ENCODE measurements around the gene EFNA5.

The EFNA5 gene

GRCh38 chr5:107337281-107337680 is 333.5 kb downstream of the EFNA5 start:
- Histone ChIP-seq H3K36me3 (ENCODE audit: control insufficient read depth, insufficient read depth, low read length) (no peaks in the 10 kb centered on the region), H3K27me3 (replicated peaks; ENCODE audit: control insufficient read depth, insufficient read depth, low read length) (no peaks in the 10 kb centered on the region), H3K4me3 (replicated peaks; ENCODE audit: low read depth, low read length) (no peak overlapping the region)
- TF ChIP-seq, protein P1, sequence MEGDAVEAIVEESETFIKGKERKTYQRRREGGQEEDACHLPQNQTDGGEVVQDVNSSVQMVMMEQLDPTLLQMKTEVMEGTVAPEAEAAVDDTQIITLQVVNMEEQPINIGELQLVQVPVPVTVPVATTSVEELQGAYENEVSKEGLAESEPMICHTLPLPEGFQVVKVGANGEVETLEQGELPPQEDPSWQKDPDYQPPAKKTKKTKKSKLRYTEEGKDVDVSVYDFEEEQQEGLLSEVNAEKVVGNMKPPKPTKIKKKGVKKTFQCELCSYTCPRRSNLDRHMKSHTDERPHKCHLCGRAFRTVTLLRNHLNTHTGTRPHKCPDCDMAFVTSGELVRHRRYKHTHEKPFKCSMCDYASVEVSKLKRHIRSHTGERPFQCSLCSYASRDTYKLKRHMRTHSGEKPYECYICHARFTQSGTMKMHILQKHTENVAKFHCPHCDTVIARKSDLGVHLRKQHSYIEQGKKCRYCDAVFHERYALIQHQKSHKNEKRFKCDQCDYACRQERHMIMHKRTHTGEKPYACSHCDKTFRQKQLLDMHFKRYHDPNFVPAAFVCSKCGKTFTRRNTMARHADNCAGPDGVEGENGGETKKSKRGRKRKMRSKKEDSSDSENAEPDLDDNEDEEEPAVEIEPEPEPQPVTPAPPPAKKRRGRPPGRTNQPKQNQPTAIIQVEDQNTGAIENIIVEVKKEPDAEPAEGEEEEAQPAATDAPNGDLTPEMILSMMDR (IDR thresholded peaks at IDR 0.05; ENCODE audit: insufficient read depth, low read length, poor library complexity, severe bottlenecking), result no peak
- DNase-seq (ENCODE audit: extremely low read depth, insufficient read length), result no peak

DNA sequence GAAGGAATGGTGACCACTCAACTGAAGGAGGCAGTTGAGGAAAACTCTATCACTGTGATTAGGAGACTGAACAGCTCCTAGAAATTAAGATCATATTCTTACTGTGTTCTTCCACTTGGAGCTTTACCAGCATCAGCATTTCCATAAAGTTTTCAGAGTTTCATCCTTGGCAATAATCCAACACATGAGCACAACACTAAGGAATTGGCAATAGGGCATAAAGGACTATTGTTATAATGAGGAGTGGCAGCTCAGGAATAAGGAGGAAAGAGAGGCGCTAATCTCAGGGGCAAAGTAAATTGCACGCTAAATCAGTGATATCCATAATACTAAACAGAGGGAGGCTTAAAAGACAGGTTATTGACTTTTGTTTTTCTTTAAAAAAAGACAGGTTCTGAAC is 338.9 kb downstream of the EFNA5 start:
- no peak for DNase-seq (ENCODE audit: extremely low read depth, insufficient read length)
- Histone ChIP-seq H3K4me3 (replicated peaks; ENCODE audit: low read depth, low read length) (no peak overlapping the region), H3K36me3 (ENCODE audit: control insufficient read depth, insufficient read depth, low read length) (no peaks in the 10 kb centered on the region), H3K27me3 (replicated peaks; ENCODE audit: control insufficient read depth, insufficient read depth, low read length) (no peaks in the 10 kb centered on the region)
- TF ChIP-seq, protein P1 (IDR thresholded peaks at IDR 0.05; ENCODE audit: insufficient read depth, low read length, poor library complexity, severe bottlenecking), result no peak

DNA sequence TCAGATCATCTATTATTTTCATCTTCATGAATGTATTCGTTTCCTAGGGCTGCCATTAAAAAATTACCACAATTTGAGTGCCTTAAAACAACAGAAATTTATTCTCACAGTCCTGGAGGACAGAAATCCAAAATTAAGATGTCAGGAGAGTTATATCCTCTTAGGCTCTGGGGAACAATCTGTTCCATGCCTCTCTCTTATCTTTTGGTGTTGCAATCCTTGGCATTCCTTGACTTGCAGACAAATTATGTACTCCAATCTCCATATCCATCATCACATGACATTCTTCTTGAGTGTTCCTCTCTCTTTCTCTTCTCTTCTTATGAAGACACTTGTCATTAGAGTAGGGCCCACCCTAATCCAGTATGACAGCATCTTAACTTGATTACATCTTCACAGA is 339.4 kb downstream of the EFNA5 start:
- Histone ChIP-seq H3K36me3 (ENCODE audit: control insufficient read depth, insufficient read depth, low read length) (no peaks in the 10 kb centered on the region), H3K27me3 (replicated peaks; ENCODE audit: control insufficient read depth, insufficient read depth, low read length) (no peaks in the 10 kb centered on the region), H3K4me3 (replicated peaks; ENCODE audit: low read depth, low read length) (no peak overlapping the region)
- no peak for DNase-seq (ENCODE audit: extremely low read depth, insufficient read length)
- TF ChIP-seq, protein P1 (IDR thresholded peaks at IDR 0.05; ENCODE audit: insufficient read depth, low read length, poor library complexity, severe bottlenecking), result no peak

DNA sequence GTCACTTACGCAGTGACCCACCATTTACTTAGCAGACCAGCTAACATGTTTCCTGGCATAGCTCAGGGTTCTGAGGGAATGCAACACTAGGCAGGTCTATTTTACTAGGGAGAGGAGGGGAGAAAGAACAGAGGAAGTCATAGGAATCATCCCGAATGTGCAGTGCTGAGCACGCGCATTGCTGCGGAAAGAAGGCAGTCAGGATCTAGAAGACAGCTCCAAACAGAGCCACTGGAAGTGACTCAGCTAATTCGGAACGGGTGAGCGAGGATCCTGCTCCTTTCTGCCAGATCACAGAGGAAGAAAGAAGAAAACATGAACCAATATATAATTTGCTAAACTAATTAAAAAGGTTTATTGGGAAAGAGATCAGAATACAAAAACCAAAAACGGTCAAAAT is 339.8 kb downstream of the EFNA5 start:
- DNase-seq (ENCODE audit: extremely low read depth, insufficient read length), result no peak
- Histone ChIP-seq H3K36me3 (ENCODE audit: control insufficient read depth, insufficient read depth, low read length) (no peaks in the 10 kb centered on the region), H3K27me3 (replicated peaks; ENCODE audit: control insufficient read depth, insufficient read depth, low read length) (no peaks in the 10 kb centered on the region), H3K4me3 (replicated peaks; ENCODE audit: low read depth, low read length) (no peak overlapping the region)
- TF ChIP-seq, protein P1 (IDR thresholded peaks at IDR 0.05; ENCODE audit: insufficient read depth, low read length, poor library complexity, severe bottlenecking), result no peak

GRCh38 chr5:107329850-107330249 is 340.9 kb downstream of the EFNA5 start:
- Histone ChIP-seq H3K36me3 (ENCODE audit: control insufficient read depth, insufficient read depth, low read length) (no peaks in the 10 kb centered on the region), H3K4me3 (replicated peaks; ENCODE audit: low read depth, low read length) (no peak overlapping the region), H3K27me3 (replicated peaks; ENCODE audit: control insufficient read depth, insufficient read depth, low read length) (no peaks in the 10 kb centered on the region)
- TF ChIP-seq, protein P1 (IDR thresholded peaks at IDR 0.05; ENCODE audit: insufficient read depth, low read length, poor library complexity, severe bottlenecking), result no peak
- DNase-seq (ENCODE audit: extremely low read depth, insufficient read length), result no peak

Measured in GM06990 (cell line).